Naive thymus-derived CD4-positive, alpha-beta T cell (primary cell): ENCODE data around the gene MTHFD2L. TPM values are rescaled to one million over a fixed set of nuclear protein-coding genes. Genes with fewer than 3 reads are reported as not detected.
"Not testable (repeated sequence)": the region's sequence is repeated elsewhere in the genome, so short reads cannot be mapped to it uniquely, and the experiment has no call there.

Source experiments
- ATAC-seq: fragments of 150-1000 bp; cut with Tn5 transposase; 2 replicates; pipeline ENCODE4 v1.10.0; 2021; ENCODE audit warnings: mild to moderate bottlenecking, moderate library complexity
- CTCF ChIA-PET: fragments of 350-600 bp; sonication (Branson Sonifier 250); formaldehyde crosslinking; loops from one replicate; lab custom pipeline; 2021; ENCODE audit warnings: antibody characterized with exemption; lab: Charles Lee
- POLR2A ChIA-PET: fragments of 350-600 bp; sonication (Branson Sonifier 250); formaldehyde crosslinking; loops from one replicate; lab custom pipeline; 2021; ENCODE audit warnings: antibody characterized with exemption, inconsistent platforms; lab: Charles Lee
- DNase-seq, 9 donors: peaks; one replicate each; pipeline versions ENCODE4 v3.0.0 to v3.0.0-alpha.2; 2020 to 2022; ENCODE audit warnings: mixed read lengths in 1 of 9
- H3K27ac ChIP-seq: one replicate; pipeline ENCODE4 v1.7.0; 2013; ENCODE audit warnings: mild to moderate bottlenecking, low read depth, low read length, moderate library complexity
- H3K27me3 ChIP-seq, 2 donors: one replicate each; pipeline ENCODE4 v1.7.0; 2013; ENCODE audit warnings: low read length in 2 of 2, mild to moderate bottlenecking in 2 of 2, moderate library complexity in 2 of 2; ENCODE audit not compliant: control insufficient read depth in 2 of 2, insufficient read depth in 2 of 2
- H3K36me3 ChIP-seq, 3 experiments: 1 replicate in 2 of 3; 2 replicates in 1 of 3; pipeline ENCODE4 v1.7.0; 2013; ENCODE audit warnings: low read length in 3 of 3, mild to moderate bottlenecking in 3 of 3, moderate library complexity in 1 of 3; ENCODE audit not compliant: insufficient read depth in 3 of 3, control insufficient read depth in 2 of 3
- H3K4me1 ChIP-seq, 2 donors: one replicate each; pipeline ENCODE4 v1.7.0; 2013; ENCODE audit warnings: low read length in 2 of 2, mild to moderate bottlenecking in 2 of 2, moderate library complexity in 1 of 2; ENCODE audit not compliant: control insufficient read depth in 2 of 2, insufficient read depth in 2 of 2
- H3K4me3 ChIP-seq: 2 replicates; pipeline ENCODE4 v1.7.0; 2013; ENCODE audit warnings: mild to moderate bottlenecking, low read length
- H3K9me3 ChIP-seq, 3 experiments: 1 replicate in 2 of 3; 2 replicates in 1 of 3; pipeline ENCODE4 v1.7.0; 2013; ENCODE audit warnings: low read length in 3 of 3; ENCODE audit not compliant: control insufficient read depth in 2 of 3
- H3K27ac Mint-ChIP-seq, 9 donors: one replicate each; pipeline ENCODE4 v1.8.0; 2020 to 2022; ENCODE audit warnings: mixed read lengths in 9 of 9, mild to moderate bottlenecking in 8 of 9, moderate library complexity in 5 of 9, inconsistent platforms in 2 of 9
- H3K27me3 Mint-ChIP-seq, 5 donors: one replicate each; pipeline ENCODE4 v1.8.0; 2021 to 2022; ENCODE audit warnings: mixed read lengths in 5 of 5, mild to moderate bottlenecking in 1 of 5
- H3K36me3 Mint-ChIP-seq, 5 donors: one replicate each; pipeline ENCODE4 v1.8.0; 2020 to 2022; ENCODE audit warnings: mixed read lengths in 5 of 5, mild to moderate bottlenecking in 3 of 5, inconsistent platforms in 1 of 5
- H3K4me1 Mint-ChIP-seq, 7 donors: one replicate each; pipeline ENCODE4 v1.8.0; 2020 to 2022; ENCODE audit warnings: mixed read lengths in 7 of 7, mild to moderate bottlenecking in 3 of 7, inconsistent platforms in 1 of 7
- H3K4me3 Mint-ChIP-seq, 10 donors: one replicate each; pipeline ENCODE4 v1.8.0; 2020 to 2022; ENCODE audit warnings: mild to moderate bottlenecking in 10 of 10, mixed read lengths in 10 of 10, moderate library complexity in 6 of 10, inconsistent platforms in 2 of 10
- H3K9me3 Mint-ChIP-seq, 11 donors: one replicate each; pipeline ENCODE4 v1.8.0; 2020 to 2022; ENCODE audit warnings: mixed read lengths in 11 of 11, mild to moderate bottlenecking in 4 of 11, inconsistent platforms in 1 of 11, moderate library complexity in 1 of 11
- intact Hi-C, 2 donors: fragments of 100-400 bp; cut with micrococcal nuclease; formaldehyde crosslinking; loops; one replicate each; pipeline ENCODE4 v1.15.1; 2023
- polyA plus RNA-seq, 2 donors: library from polyadenylated mRNA; unstranded; fragments of 300-500 nt; fragmentation: Illumina TruSeq; gene quantifications; one replicate each; pipeline ENCODE4 v1.2.3, GENCODE V29; 2021
- total RNA-seq, 6 experiments: library from RNA in 5 of 6; stranded (reverse) in 5 of 6; gene quantifications; 1 replicate in 5 of 6; 2 replicates in 1 of 6; pipeline ENCODE4 v1.2.3 and lab custom pipeline; 2021 to 2026

The MTHFD2L gene
- total and polyA plus RNA-seq, 7 experiments from 2014 or later, result 2.3 to 13.7 (median 10.2) TPM

- H3K36me3 ChIP-seq, H3K4me1 Mint-ChIP-seq, POLR2A ChIA-PET, ATAC-seq, DNase-seq, H3K27ac ChIP-seq, H3K4me3 ChIP-seq, H3K27me3 ChIP-seq, H3K27ac Mint-ChIP-seq, intact Hi-C loops, H3K4me1 ChIP-seq, CTCF ChIA-PET, H3K4me3 Mint-ChIP-seq: not testable (repeated sequence)
- peaks cover 5 to 46% (median 22%) of the 10 kb centered on the region in 11 donors for H3K9me3 Mint-ChIP-seq
- H3K27me3 Mint-ChIP-seq, result peaks cover 0 to 34% (median 23%) of the 10 kb centered on the region in 5 donors
- peaks cover 0 to 16% (median 5%) of the 10 kb centered on the region in 3 experiments for H3K9me3 ChIP-seq
- peaks cover 0 to 13% (median 0%) of the 10 kb centered on the region in 5 donors for H3K36me3 Mint-ChIP-seq
These were observed 182.5 kb downstream of the MTHFD2L start for GRCh38 chr4:74340421-74340820.

- no peak overlapping the region for H3K4me3 Mint-ChIP-seq
- H3K27ac Mint-ChIP-seq, result no peak overlapping the region
- peaks cover 0 to 14% (median 0%) of the 10 kb centered on the region in 5 donors for H3K36me3 Mint-ChIP-seq
- H3K4me3 ChIP-seq, result no peak overlapping the region
- ATAC-seq (no peak), DNase-seq (no peak)
- peaks cover 0 to 16% (median 5%) of the 10 kb centered on the region in 3 experiments for H3K9me3 ChIP-seq
- H3K27ac ChIP-seq, result no peak overlapping the region
- no peaks in the 10 kb centered on the region for H3K27me3 ChIP-seq
- H3K4me1 ChIP-seq, result no peaks in the 10 kb centered on the region
- no peaks in the 10 kb centered on the region for H3K36me3 ChIP-seq
- peaks cover 2 to 44% (median 34%) of the 10 kb centered on the region in 5 donors for H3K27me3 Mint-ChIP-seq
- ChIA-PET POLR2A (no interaction called here), CTCF (no interaction called here)
- intact Hi-C loops, result no loop called here
- no peaks in the 10 kb centered on the region for H3K4me1 Mint-ChIP-seq
- peaks cover 6 to 52% (median 24%) of the 10 kb centered on the region in 11 donors for H3K9me3 Mint-ChIP-seq
These were observed 186.1 kb downstream of the MTHFD2L start for GRCh38 chr4:74344031-74344430.

Other genes starting within 250 kb of the MTHFD2L start
- gene PF4, start 176.1 kb upstream of the MTHFD2L start, total RNA-seq, result 10 to 100 TPM in 1 of 5 experiments, under 1 TPM in 1, not detected in 3; 0.72 to 13.2 TPM
- not detected for gene PF4, start 176.1 kb upstream of the MTHFD2L start, polyA plus RNA-seq
- gene PPBP, start 169.9 kb upstream of the MTHFD2L start, total RNA-seq, result 10 to 100 TPM in 1 of 5 experiments, 1 to 10 TPM in 1, not detected in 3; 3.3 to 34.9 TPM
- not detected for gene PPBP, start 169.9 kb upstream of the MTHFD2L start, polyA plus RNA-seq
- under 1 TPM in 1 of 5 experiments, not detected in 4; 0.29 TPM for gene CXCL5, start 159.4 kb upstream of the MTHFD2L start, total RNA-seq
- gene CXCL5, start 159.4 kb upstream of the MTHFD2L start, polyA plus RNA-seq, result not detected
- 10 to 100 TPM in 1 of 5 experiments, 1 to 10 TPM in 1, under 1 TPM in 1, not detected in 2; 0.92 to 15.3 (median 3.0) TPM for gene CXCL3, start 119.4 kb upstream of the MTHFD2L start, total RNA-seq
- gene CXCL3, start 119.4 kb upstream of the MTHFD2L start, polyA plus RNA-seq, result not detected
- 10 to 100 TPM in 2 of 5 experiments, under 1 TPM in 2, not detected in 1; 0.51 to 77.6 (median 13.6) TPM for gene CXCL2, start 58.9 kb upstream of the MTHFD2L start, total RNA-seq
- not detected for gene CXCL2, start 58.9 kb upstream of the MTHFD2L start, polyA plus RNA-seq
- gene EPGN, start 150.4 kb downstream of the MTHFD2L start, total RNA-seq, result 1 to 10 TPM in 1 of 5 experiments, under 1 TPM in 3, not detected in 1; 0.29 to 1.1 (median 0.43) TPM
- under 1 TPM in 1 of 2 donors, not detected in 1; 0.29 TPM for gene EPGN, start 150.4 kb downstream of the MTHFD2L start, polyA plus RNA-seq
- 10 to 100 TPM in 2 of 5 experiments, not detected in 3; 10.3 to 37.7 TPM for gene EREG, start 207.0 kb downstream of the MTHFD2L start, total RNA-seq
- gene EREG, start 207.0 kb downstream of the MTHFD2L start, polyA plus RNA-seq, result not detected